NCI-H2107 (cell line): ENCODE measurements around the gene REEP1.
"Not testable (repeated sequence)": the region's sequence is repeated elsewhere in the genome, so short reads cannot be mapped to it uniquely, and the experiment has no call there.

Source experiments
- DNase-seq: peaks from one replicate; lab custom pipeline; 2025; lab: John Stamatoyannopoulos, UW

REEP1 gene

GRCh38 chr2:86224645-86225355, 112.6 kb downstream of the REEP1 start:
- no peak for DNase-seq

GRCh38 chr2:86223927-86224560, 113.4 kb downstream of the REEP1 start:
- no peak for DNase-seq

GRCh38 chr2:86223140-86223926, 114.1 kb downstream of the REEP1 start:
- DNase-seq = no peak

- DNase-seq = no peak
Observed at GRCh38 chr2:86221066-86221684, 116.3 kb downstream of the REEP1 start.

- DNase-seq = no peak
Observed at GRCh38 chr2:86219896-86220295, 117.5 kb downstream of the REEP1 start.

GRCh38 chr2:86218124-86218523, 119.3 kb downstream of the REEP1 start:
- no peak for DNase-seq

GRCh38 chr2:86216575-86217555, 120.6 kb downstream of the REEP1 start:
- no peak for DNase-seq

GRCh38 chr2:86214503-86214832, 123.0 kb downstream of the REEP1 start:
- DNase-seq = no peak

GRCh38 chr2:86213699-86214502, 123.5 kb downstream of the REEP1 start:
- DNase-seq = no peak

GRCh38 chr2:86213056-86213455, 124.4 kb downstream of the REEP1 start:
- DNase-seq = no peak

- no peak for DNase-seq
Observed at GRCh38 chr2:86211796-86212188, 125.6 kb downstream of the REEP1 start.

- no peak for DNase-seq
Observed at GRCh38 chr2:86211033-86211795, 126.2 kb downstream of the REEP1 start.

GRCh38 chr2:86204458-86204857, 133.0 kb downstream of the REEP1 start:
- no peak for DNase-seq

- no peak for DNase-seq
Observed at GRCh38 chr2:86203614-86204013, 133.8 kb downstream of the REEP1 start.

- DNase-seq = no peak
Observed at GRCh38 chr2:86202702-86203101, 134.7 kb downstream of the REEP1 start.

GRCh38 chr2:86202336-86202692, 135.1 kb downstream of the REEP1 start:
- DNase-seq = no peak

GRCh38 chr2:86201671-86202335, 135.6 kb downstream of the REEP1 start:
- no peak for DNase-seq

- not testable (repeated sequence) for DNase-seq
Observed at GRCh38 chr2:86200564-86200963, 136.9 kb downstream of the REEP1 start.

GRCh38 chr2:86199834-86200177, 137.6 kb downstream of the REEP1 start:
- no peak for DNase-seq
